CD4-positive, alpha-beta T cell (primary cell): Measurements from ENCODE around the gene NME5. TPM values are rescaled to one million over a fixed set of nuclear protein-coding genes. Genes with fewer than 3 reads are reported as not detected.
A peak's percentile ranks its signal among the peaks of the same experiment; 100 is the strongest.

Experiments
- ATAC-seq: fragments of 200-7000 bp; cut with Tn5 transposase; one replicate; pipeline ENCODE4 v1.10.0; 2022; ENCODE audit warnings: mild to moderate bottlenecking; ENCODE audit not compliant: poor library complexity
- CTCF ChIA-PET: fragments of 350-600 bp; sonication (Branson Sonifier 250); formaldehyde crosslinking; loops from one replicate; lab custom pipeline; 2021; ENCODE audit warnings: antibody characterized with exemption, inconsistent platforms; lab: Charles Lee
- POLR2A ChIA-PET: fragments of 350-600 bp; sonication (Branson Sonifier 250); formaldehyde crosslinking; loops from one replicate; lab custom pipeline; 2021; ENCODE audit warnings: antibody characterized with exemption, inconsistent platforms; lab: Charles Lee
- DNase-seq, 14 experiments: peaks; one replicate each; pipeline ENCODE4 v3.0.0-alpha.2; 2013 to 2020; ENCODE audit warnings: mixed read lengths in 2 of 14
- H3K27ac ChIP-seq, 2 donors: one replicate each; pipeline versions ENCODE4 v1.5.1 to v1.7.0; 2013; ENCODE audit warnings: low read length in 2 of 2, low read depth in 1 of 2, mild to moderate bottlenecking in 1 of 2
- H3K27me3 ChIP-seq, 2 experiments: 1 replicate in 1 of 2; 2 replicates in 1 of 2; pipeline versions ENCODE4 v1.6.1 to v1.7.0; 2013; ENCODE audit warnings: low read length in 2 of 2, control low read depth in 1 of 2, mild to moderate bottlenecking in 1 of 2, moderate library complexity in 1 of 2; ENCODE audit not compliant: insufficient read depth in 2 of 2, control insufficient read depth in 1 of 2
- H3K36me3 ChIP-seq: one replicate; pipeline ENCODE4 v1.6.1; 2013; ENCODE audit warnings: low read length, control low read depth; ENCODE audit not compliant: insufficient read depth
- H3K4me1 ChIP-seq: one replicate; pipeline ENCODE4 v1.6.1; 2013; ENCODE audit warnings: low read length, control low read depth; ENCODE audit not compliant: insufficient read depth
- H3K4me3 ChIP-seq: one replicate; pipeline ENCODE4 v1.5.1; 2013; ENCODE audit warnings: mild to moderate bottlenecking, low read length, moderate library complexity
- H3K9me3 ChIP-seq, 2 experiments: 1 replicate in 1 of 2; 2 replicates in 1 of 2; pipeline versions ENCODE4 v1.6.1 to v1.7.0; 2013; ENCODE audit warnings: low read length in 2 of 2, mild to moderate bottlenecking in 2 of 2, control low read depth in 1 of 2, moderate library complexity in 1 of 2; ENCODE audit not compliant: control insufficient read depth in 1 of 2, insufficient read depth in 1 of 2
- H3K27ac Mint-ChIP-seq: one replicate; pipeline ENCODE4 v1.8.0; 2020; ENCODE audit warnings: mixed read lengths
- H3K27me3 Mint-ChIP-seq: one replicate; pipeline ENCODE4 v1.8.0; 2021; ENCODE audit warnings: mixed read lengths
- H3K36me3 Mint-ChIP-seq: one replicate; pipeline ENCODE4 v1.8.0; 2021; ENCODE audit warnings: low read depth, mixed read lengths
- H3K4me1 Mint-ChIP-seq: one replicate; pipeline ENCODE4 v1.8.0; 2021; ENCODE audit warnings: low read depth, mixed read lengths
- H3K4me3 Mint-ChIP-seq: one replicate; pipeline ENCODE4 v1.8.0; 2020; ENCODE audit warnings: mild to moderate bottlenecking, mixed read lengths
- H3K9me3 Mint-ChIP-seq: one replicate; pipeline ENCODE4 v1.8.0; 2020; ENCODE audit warnings: mixed read lengths
- intact Hi-C, 2 experiments: fragments of 100-400 bp; cut with DNase I in 1 of 2; cut with micrococcal nuclease in 1 of 2; formaldehyde crosslinking; loops; one replicate each; pipeline versions ENCODE4 v1.15.1 to v1.9.0; 2023 to 2025; cut with DNase I, micrococcal nuclease
- total RNA-seq, 174 experiments: library from RNA in 2 of 174; stranded (reverse) in 2 of 174; gene quantifications; one replicate each; pipeline ENCODE4 v1.2.3 and lab custom pipeline; 2021 to 2026
- TF ChIP-seq, protein P1 (sequence below): fragments of 200-600 bp; IDR thresholded peaks from one replicate; pipeline ENCODE4 v1.8.0; 2022; ENCODE audit warnings: antibody characterized with exemption, mild to moderate bottlenecking

Gene NME5
- total RNA-seq, 2 experiments from 2014 or later = not detected

DNA sequence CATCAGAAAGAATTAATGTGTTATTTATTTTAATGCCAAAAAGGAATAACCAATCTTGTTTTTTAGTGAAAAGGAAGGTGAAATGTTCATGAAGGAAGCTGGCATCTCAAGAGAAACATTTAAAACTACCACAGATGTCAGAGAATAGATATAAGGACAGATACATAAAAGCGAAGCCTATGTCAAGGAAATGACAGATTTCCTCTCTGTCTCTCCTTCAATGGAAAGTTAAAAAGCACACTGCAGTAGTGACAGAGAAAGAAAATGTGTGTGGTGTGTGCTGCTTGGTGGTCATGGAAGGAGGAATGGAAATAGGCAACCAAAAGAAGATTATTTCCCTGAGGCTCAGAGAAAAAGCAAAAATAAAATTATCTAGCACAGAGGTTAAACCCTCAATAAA is 46.2 kb downstream of the NME5 start:
- Mint-ChIP-seq H3K4me3 (peak overlapping the region; percentile 5), H3K4me1 (peaks cover 48% of the 10 kb centered on the region), H3K36me3 (no peaks in the 10 kb centered on the region), H3K9me3 (no peaks in the 10 kb centered on the region), H3K27ac (peak overlapping the region; percentile 78), H3K27me3 (no peaks in the 10 kb centered on the region)
- Histone ChIP-seq H3K27ac (no peak overlapping the region), H3K9me3 (no peaks in the 10 kb centered on the region), H3K36me3 (no peaks in the 10 kb centered on the region), H3K27me3 (no peaks in the 10 kb centered on the region), H3K4me1 (peaks cover 6% of the 10 kb centered on the region), H3K4me3 (no peak overlapping the region)
- CTCF ChIA-PET = interaction anchor here (2.1 kb wide), 1 partner anchor 41 kb away, joined by 5 read pairs; no protein-coding TSS in a partner anchor
- intact Hi-C loops = no loop called here
- peak; percentile 86 for ATAC-seq
- TF ChIP-seq, protein P1, sequence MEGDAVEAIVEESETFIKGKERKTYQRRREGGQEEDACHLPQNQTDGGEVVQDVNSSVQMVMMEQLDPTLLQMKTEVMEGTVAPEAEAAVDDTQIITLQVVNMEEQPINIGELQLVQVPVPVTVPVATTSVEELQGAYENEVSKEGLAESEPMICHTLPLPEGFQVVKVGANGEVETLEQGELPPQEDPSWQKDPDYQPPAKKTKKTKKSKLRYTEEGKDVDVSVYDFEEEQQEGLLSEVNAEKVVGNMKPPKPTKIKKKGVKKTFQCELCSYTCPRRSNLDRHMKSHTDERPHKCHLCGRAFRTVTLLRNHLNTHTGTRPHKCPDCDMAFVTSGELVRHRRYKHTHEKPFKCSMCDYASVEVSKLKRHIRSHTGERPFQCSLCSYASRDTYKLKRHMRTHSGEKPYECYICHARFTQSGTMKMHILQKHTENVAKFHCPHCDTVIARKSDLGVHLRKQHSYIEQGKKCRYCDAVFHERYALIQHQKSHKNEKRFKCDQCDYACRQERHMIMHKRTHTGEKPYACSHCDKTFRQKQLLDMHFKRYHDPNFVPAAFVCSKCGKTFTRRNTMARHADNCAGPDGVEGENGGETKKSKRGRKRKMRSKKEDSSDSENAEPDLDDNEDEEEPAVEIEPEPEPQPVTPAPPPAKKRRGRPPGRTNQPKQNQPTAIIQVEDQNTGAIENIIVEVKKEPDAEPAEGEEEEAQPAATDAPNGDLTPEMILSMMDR = no peak
- DNase-seq = no peak
- POLR2A ChIA-PET = no interaction called here

DNA sequence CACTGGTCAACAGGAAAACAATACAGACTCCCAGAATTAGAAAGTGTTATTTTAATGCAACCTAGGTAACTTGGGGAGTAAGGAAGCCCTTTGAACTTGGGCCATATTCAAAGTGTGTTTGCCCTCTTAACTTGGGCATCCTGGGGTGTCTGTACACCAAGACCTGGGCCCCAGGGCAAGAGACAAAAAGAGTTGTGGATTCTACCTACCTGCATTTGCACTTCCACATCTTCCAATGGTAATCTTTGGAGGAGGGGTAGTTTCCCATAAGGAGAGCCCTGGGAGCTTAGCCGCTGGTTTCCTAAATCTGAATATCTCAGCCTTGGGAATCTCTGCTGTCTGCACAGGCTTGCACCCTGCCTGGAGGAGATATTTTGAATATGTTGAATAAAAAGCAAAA is 46.9 kb downstream of the NME5 start:
- Histone ChIP-seq H3K36me3 (no peaks in the 10 kb centered on the region), H3K4me1 (peaks cover 6% of the 10 kb centered on the region), H3K4me3 (no peak overlapping the region), H3K9me3 (no peaks in the 10 kb centered on the region), H3K27ac (no peak overlapping the region), H3K27me3 (no peaks in the 10 kb centered on the region)
- no peaks in the 10 kb centered on the region for H3K9me3 Mint-ChIP-seq
- TF ChIP-seq, protein P1 = no peak
- ChIA-PET CTCF (interaction anchor here (2.1 kb wide), 1 partner anchor 41 kb away, joined by 5 read pairs; no protein-coding TSS in a partner anchor), POLR2A (no interaction called here)
- H3K4me3 Mint-ChIP-seq = no peak overlapping the region
- DNase-seq (no peak), ATAC-seq (no peak)
- intact Hi-C loops = no loop called here
- H3K27ac Mint-ChIP-seq = peak overlapping the region; percentile 78
- H3K4me1 Mint-ChIP-seq = peaks cover 48% of the 10 kb centered on the region
- H3K27me3 Mint-ChIP-seq = no peaks in the 10 kb centered on the region
- no peaks in the 10 kb centered on the region for H3K36me3 Mint-ChIP-seq

DNA sequence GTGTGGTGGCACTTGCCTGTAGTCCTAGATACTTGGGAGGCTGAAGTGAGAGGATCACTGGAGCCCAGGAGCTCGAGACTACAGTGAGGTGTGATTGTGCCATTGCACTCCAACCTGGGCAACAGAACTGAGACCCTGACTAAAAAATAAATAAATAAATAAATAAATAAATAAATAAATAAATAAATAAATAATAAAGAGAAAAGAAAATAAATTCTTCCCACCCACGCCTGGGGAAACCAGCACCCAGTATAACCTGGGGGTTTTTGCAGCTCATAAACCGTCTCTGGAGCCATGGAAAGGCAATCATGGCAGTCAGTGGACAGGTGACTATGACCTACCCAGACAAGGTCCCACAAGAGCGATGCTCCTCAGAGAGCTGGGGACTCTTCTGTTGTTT is 47.5 kb downstream of the NME5 start:
- Histone ChIP-seq H3K4me1 (peaks cover 6% of the 10 kb centered on the region), H3K9me3 (no peaks in the 10 kb centered on the region), H3K36me3 (no peaks in the 10 kb centered on the region), H3K4me3 (no peak overlapping the region), H3K27me3 (no peaks in the 10 kb centered on the region), H3K27ac (no peak overlapping the region)
- DNase-seq (no peak), ATAC-seq (no peak)
- intact Hi-C loops = no loop called here
- H3K4me1 Mint-ChIP-seq = peaks cover 47% of the 10 kb centered on the region
- no peaks in the 10 kb centered on the region for H3K9me3 Mint-ChIP-seq
- ChIA-PET CTCF (no interaction called here), POLR2A (interaction anchor here (0.6 kb wide), 1 partner anchor 484 kb away, joined by 4 read pairs; the partner anchor contains the start of gene HSPA9)
- peak overlapping the region; percentile 78 for H3K27ac Mint-ChIP-seq
- TF ChIP-seq, protein P1 = no peak
- no peaks in the 10 kb centered on the region for H3K36me3 Mint-ChIP-seq
- no peak overlapping the region for H3K4me3 Mint-ChIP-seq
- no peaks in the 10 kb centered on the region for H3K27me3 Mint-ChIP-seq
